ENCODE measurements around the gene PRADC1. TPM values are rescaled to one million over a fixed set of nuclear protein-coding genes. Genes with fewer than 3 reads are reported as not detected.

PRADC1 gene
- total and polyA plus RNA-seq, 4 experiments from 2014 or later: 7.0 to 41.5 (median 14.0) TPM

Other genes starting within 250 kb of the PRADC1 start
- gene SFXN5, start 161.5 kb downstream of the PRADC1 start, total RNA-seq: 10 to 100 TPM in 1 of 2 experiments, 1 to 10 TPM in 1; 6.5 to 10.0 TPM
- gene SFXN5, start 161.5 kb downstream of the PRADC1 start, polyA plus RNA-seq: 1 to 10 TPM in 1 of 2 donors, under 1 TPM in 1; 0.95 to 1.7 TPM
- 10 to 100 TPM; 10.9 to 12.8 TPM for gene RAB11FIP5, start 120.3 kb downstream of the PRADC1 start, total RNA-seq
- gene RAB11FIP5, start 120.3 kb downstream of the PRADC1 start, polyA plus RNA-seq: 10 to 100 TPM in 1 of 2 donors, 1 to 10 TPM in 1; 6.4 to 11.6 TPM
- not detected for gene NOTO, start 30.7 kb downstream of the PRADC1 start, total RNA-seq
- gene NOTO, start 30.7 kb downstream of the PRADC1 start, polyA plus RNA-seq: not detected
- gene SMYD5, start 19.0 kb downstream of the PRADC1 start, total RNA-seq: 10 to 100 TPM; 38.4 to 38.9 TPM
- gene SMYD5, start 19.0 kb downstream of the PRADC1 start, polyA plus RNA-seq: 10 to 100 TPM; 21.3 to 23.5 TPM
- gene CCT7, start 1.1 kb upstream of the PRADC1 start, total RNA-seq: 100 to 1,000 TPM; 187 to 188 TPM
- gene CCT7, start 1.1 kb upstream of the PRADC1 start, polyA plus RNA-seq: 100 to 1,000 TPM; 239 to 400 TPM
- 10 to 100 TPM in 1 of 2 experiments, 1 to 10 TPM in 1; 9.8 to 11.4 TPM for gene FBXO41, start 51.2 kb upstream of the PRADC1 start, total RNA-seq
- 1 to 10 TPM in 1 of 2 donors, not detected in 1; 1.6 TPM for gene FBXO41, start 51.2 kb upstream of the PRADC1 start, polyA plus RNA-seq
- gene EGR4, start 60.3 kb upstream of the PRADC1 start, total RNA-seq: not detected
- not detected for gene EGR4, start 60.3 kb upstream of the PRADC1 start, polyA plus RNA-seq
- gene ALMS1, start 152.6 kb upstream of the PRADC1 start, total RNA-seq: 10 to 100 TPM; 35.5 to 42.9 TPM
- 1 to 10 TPM in 1 of 2 donors, under 1 TPM in 1; 0.83 to 3.4 TPM for gene ALMS1, start 152.6 kb upstream of the PRADC1 start, polyA plus RNA-seq